Suprapubic skin (tissue), 3 donors: Measurements from ENCODE around the gene MILR1.

ENCODE experiments used
- CTCF ChIP-seq, 2 donors: fragments of 200-600 bp in 1 of 2; fragments of 450-650 bp in 1 of 2; sonication (generic) in 1 of 2; IDR thresholded peaks; one replicate each; pipeline ENCODE4 v1.5.1; 2016 to 2019; ENCODE audit warnings: antibody characterized with exemption in 2 of 2, mild to moderate bottlenecking in 1 of 2, moderate library complexity in 1 of 2
- EP300 ChIP-seq: sonication (generic); formaldehyde crosslinking; IDR thresholded peaks from one replicate; pipeline ENCODE4 v1.6.1; 2017; ENCODE audit warnings: antibody characterized with exemption
- POLR2A ChIP-seq, 2 donors: fragments of 450-650 bp; IDR thresholded peaks; one replicate each; pipeline ENCODE4 v1.6.1; 2017; ENCODE audit warnings: antibody characterized with exemption in 2 of 2, mild to moderate bottlenecking in 2 of 2, moderate library complexity in 2 of 2

DNA sequence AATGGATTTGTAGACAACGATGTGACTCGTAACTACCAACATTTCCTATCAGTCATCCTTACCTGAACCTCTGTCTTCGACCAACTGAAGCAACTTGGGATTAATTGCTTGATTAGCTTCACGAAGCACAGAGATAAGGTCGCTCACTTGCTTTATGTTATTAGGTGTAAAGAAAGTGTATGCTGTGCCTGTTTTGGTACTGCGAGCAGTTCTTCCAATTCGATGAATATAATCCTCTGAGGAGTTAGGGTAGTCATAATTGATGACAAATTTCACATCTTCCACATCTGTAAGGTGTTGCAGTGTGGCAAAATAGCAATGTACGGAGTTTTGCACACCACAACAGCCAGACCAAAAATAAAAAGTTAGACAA lies 51.6 kb downstream of the MILR1 start:
- no peak for TF ChIP-seq EP300
- no peak for TF ChIP-seq POLR2A (IDR thresholded peaks at IDR 0.05)
- TF ChIP-seq CTCF (IDR thresholded peaks at IDR 0.05): no peak
